GM08714 (cell line): Measurements from ENCODE around the gene ARHGEF18.

Source experiments
- H3K4me3 ChIP-seq: fragments of 200-500 bp; sonication (Bioruptor generic); 2 replicates; pipeline ENCODE4 v1.5.1; 2014; ENCODE audit warnings: mild to moderate bottlenecking, low read length, inconsistent platforms
- ZNF274 ChIP-seq: IDR thresholded peaks from 2 replicates; pipeline ENCODE4 v1.6.1; 2012; ENCODE audit warnings: mild to moderate bottlenecking, low read depth, low read length

Gene ARHGEF18

DNA sequence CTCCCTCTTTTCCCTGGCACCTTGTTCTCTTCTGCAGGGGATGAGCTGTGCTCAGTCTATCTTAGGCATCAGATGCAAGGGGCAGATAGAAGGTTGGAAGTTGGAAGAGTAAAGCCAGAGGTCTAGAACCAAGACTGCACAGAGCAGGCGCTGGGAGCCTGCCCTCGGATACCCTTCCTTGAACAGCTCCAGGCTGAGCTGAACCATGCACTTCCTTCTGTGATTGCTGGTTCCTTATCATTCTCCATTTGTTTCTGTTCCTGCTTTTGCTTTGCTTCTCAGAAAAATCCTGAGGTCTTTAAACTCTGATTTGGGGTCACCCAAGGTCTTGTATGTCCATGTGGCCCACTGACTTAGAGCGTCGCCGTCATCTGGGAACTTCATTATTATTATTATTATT lies 36.3 kb downstream of the ARHGEF18 start:
- no peak for TF ChIP-seq ZNF274
- no peak overlapping the region for H3K4me3 ChIP-seq

DNA sequence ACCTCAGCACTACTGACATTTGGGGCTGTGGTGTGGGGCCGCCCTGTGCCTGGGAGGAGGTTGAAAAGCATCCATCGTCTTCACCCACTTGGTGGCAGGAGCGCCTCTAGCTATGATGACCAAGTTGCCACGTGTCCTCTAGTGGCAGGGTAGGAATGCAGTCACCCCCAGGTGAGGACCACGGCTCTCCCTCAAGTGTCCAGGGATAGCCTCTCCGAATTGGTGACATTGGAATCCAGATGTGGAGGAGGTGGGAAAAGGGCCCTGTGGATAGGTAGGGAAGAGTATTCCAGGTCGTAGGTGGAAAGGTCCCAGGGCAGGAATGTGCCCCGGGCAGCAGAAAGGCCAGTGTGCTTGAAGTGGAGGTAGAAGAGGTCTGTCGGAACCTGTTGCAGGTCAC lies 37.6 kb downstream of the ARHGEF18 start:
- TF ChIP-seq ZNF274 = no peak
- no peak overlapping the region for H3K4me3 ChIP-seq

DNA sequence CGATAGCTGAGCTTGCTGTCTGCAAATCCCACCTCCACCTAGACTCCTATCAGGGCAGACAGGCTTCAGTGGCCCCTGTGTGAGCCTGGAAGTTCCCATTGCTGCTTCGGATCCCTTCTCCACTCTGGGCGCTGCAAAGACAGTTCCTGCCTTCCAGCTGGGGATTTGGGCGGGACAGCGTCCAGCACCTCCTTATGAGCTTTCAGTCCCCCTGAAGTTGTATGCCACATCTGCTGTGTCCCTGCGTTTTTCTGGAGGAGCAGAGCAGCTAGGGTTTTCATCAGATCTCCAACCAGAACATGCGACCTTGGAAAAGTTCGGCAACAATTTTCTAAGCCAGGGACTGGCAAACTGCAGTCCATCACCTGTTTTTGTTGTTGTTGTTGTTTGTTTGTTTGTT lies 38.0 kb downstream of the ARHGEF18 start:
- H3K4me3 ChIP-seq = no peak overlapping the region
- no peak for TF ChIP-seq ZNF274

DNA sequence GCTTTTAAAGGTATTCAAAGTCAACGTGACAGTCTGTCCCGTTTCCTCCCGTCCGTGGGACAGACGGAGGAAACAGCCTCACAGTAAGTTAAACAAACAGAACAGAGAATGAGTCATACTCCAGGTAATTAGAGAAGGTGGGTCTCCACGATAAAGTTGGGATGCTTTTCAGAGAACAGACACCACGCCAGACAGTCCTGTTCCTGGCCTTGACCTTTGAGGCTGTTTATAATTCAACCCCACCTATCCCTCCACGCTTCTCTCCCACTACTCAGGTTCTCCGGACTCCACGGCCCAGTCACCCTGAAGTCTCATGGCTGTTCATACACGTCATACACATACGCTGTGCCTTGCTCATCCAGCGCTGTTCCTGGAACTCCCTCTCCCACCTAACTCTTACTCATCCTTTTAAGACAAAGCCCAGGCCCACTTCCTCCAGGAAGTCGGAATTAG lies 42.5 kb downstream of the ARHGEF18 start:
- no peak overlapping the region for H3K4me3 ChIP-seq
- TF ChIP-seq ZNF274 = no peak

DNA sequence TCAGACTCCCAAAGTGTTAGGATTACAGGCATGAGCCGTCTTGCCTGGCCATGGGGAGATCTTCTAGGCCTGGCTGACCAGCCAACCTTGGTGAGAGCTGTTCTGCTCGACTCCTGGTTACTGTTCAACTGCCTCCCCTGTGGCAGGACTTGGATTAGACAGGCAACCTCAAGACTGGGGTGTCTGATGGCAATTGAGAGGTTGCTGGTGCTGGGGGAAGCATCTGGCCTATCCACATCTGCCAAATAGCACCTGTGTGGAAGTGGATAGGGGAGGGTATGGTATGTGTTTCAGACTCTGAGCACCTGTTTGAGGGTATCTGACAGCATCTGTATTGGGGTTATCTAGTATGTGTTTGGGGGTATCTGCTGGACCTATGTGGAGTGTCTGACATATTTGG lies 44.7 kb downstream of the ARHGEF18 start:
- H3K4me3 ChIP-seq = no peak overlapping the region
- no peak for TF ChIP-seq ZNF274

DNA sequence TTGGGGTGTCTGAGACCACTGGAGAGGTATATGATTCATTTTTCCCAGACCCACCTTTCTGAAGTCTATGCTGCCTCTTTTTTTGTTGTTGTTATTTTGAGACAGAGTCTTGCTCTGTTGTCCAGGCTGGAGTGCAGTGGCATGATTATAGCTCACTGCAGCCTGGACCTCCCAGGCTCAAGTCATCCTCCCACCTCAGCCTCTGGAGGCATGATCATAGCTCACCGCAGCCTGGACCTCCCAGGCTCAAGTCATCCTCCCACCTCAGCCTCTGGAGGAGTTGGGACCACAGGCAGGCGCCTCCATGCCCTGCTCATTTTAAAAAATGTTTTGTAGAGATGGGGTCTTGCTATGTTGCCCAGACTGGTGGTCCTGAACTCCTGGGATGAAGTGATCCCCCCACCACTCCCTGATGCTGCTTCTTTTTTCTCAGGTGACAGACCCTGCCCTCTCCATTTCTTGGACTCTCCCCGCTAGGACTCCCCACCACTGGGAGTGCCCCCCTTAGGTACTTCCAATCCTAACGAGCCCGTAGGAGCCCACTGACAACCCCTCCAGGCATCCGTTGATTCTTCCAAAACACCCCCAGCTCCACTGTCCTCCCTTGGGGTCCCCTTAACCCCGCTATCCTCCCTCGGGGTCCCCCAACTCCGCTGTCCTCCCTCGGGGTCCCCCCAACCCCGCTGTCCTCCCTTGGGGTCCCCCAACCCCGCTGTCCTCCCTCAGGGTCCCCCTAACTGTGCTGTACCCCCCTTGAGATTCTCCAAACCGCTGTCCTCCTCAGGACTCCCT lies 45.4 kb downstream of the ARHGEF18 start:
- TF ChIP-seq ZNF274 = no peak

DNA sequence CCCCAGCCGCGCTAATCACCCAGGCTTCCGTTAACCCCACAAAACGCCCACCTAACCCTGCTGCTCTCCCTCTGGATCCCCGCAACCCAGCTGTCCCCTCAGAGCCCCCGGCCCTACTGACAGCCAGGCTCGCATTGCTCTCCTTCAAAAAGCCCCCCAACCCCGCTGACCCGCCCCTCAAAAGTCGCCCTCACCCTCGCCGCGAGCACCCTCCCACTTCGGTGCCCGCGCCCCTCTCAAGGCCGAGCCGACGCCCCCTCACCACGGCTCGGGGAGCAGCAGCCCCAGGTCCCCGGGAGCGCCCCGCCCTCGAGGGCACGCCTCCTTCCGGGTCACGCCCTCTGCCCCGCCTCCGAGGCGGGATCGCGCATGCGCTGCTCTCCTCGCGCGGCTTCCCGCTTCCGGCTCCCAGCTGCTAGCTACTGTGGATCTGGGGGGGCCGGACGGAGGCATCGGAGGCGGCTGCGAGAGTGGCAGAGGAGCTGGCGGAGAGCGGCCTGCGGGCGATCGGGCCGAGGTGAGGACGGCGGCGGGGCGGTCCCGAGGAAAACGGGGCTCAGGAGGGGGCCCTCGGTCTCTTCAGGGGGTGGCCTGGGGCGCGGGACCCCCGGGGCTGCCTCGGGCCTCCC lies 46.1 kb downstream of the ARHGEF18 start:
- TF ChIP-seq ZNF274 = no peak
- H3K4me3 ChIP-seq = peak overlapping the region; percentile 75

More for the DNA sequence above, 45.4 kb downstream of the ARHGEF18 start:
- peak overlapping the region; percentile 75 for H3K4me3 ChIP-seq

DNA sequence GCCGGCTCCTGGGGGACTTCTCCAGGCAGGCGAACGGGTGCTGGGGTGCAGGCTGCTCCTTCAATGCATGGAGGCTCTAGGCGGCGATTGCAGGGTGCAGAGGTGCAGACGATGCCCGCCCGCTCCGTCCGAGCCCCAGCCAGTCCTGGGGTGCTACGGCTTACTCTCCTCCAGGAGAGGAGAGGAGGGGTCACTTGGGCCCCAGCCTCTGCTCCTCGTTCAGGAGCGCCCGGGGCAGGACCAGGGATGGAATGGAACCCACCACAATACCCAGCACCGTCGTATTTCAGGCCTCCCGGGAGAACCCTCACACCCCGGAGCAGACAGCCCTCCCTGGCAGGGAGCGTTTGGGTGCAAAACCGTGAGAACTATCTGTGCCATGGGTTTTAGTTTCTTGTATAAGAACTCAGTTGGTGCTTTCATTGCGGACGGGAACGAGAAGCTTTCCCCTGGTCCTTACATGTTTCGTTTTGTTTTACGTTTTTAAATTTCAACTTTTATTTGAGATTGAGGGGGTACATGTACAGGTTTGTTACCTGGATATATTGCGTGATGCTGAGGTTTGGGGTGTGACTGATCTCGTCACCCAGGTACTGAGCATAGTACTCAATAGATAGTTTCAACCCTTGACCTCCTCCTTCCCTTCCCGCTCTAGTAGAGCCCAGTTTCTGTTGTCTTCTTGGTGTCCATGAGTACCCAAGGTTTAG lies 46.8 kb downstream of the ARHGEF18 start:
- H3K4me3 ChIP-seq = peak overlapping the region; percentile 75
- no peak for TF ChIP-seq ZNF274

DNA sequence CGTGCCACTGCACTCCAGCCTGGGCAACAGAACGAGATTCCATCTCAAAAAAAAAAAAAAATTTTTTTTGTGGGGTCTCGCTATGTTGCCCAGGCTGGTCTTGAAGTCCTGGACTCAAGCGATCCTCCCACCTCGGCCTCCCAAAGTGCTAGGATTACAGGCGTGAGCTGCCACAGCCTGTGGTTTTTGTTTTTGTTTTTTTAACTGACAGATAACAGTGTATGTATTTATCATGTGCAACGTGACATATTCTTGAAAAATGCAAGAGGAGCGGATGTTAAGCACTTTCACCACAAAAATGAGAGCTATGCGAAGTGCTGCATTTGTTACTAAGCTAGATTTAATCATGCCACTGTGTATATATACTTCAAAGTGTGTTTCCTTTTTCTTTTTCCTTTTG lies 49.0 kb downstream of the ARHGEF18 start:
- no peak for TF ChIP-seq ZNF274
- H3K4me3 ChIP-seq = no peak overlapping the region
